A549 (cell line): ENCODE data around the gene SLPI. TPM values are rescaled to one million over a fixed set of nuclear protein-coding genes. Genes with fewer than 3 reads are reported as not detected.
A peak's percentile ranks its signal among the peaks of the same experiment; 100 is the strongest.

Experiments
- ATAC-seq, 2 experiments: fragments of 200-7000 bp in 1 of 2; fragments of >200 bp in 1 of 2; cut with Nextera tagmentation in 1 of 2; cut with Tn5 transposase in 1 of 2; 3 replicates each; pipeline versions ENCODE4 v1.8.0 to v1.9.1; 2018 to 2020; ENCODE audit warnings: mild to moderate bottlenecking in 1 of 2, moderate library complexity in 1 of 2
- CTCF ChIA-PET: fragments of 300-600 bp; sonication (Branson Sonifier 250); formaldehyde crosslinking; extraction: SDS; loops from one replicate; lab custom pipeline; 2021; ENCODE audit warnings: antibody characterized with exemption, inconsistent platforms; lab: Yijun Ruan, JAX
- POLR2A ChIA-PET: fragments of 350-600 bp; formaldehyde crosslinking; extraction: SDS; loops from one replicate; lab custom pipeline; 2021; ENCODE audit warnings: antibody characterized with exemption, inconsistent platforms; lab: Yijun Ruan, JAX
- DNase-seq, 2 experiments: peaks; one replicate each; pipeline versions ENCODE4 v3.0.0 to v3.0.0-alpha.2; 2011 to 2016; ENCODE audit warnings: low read depth in 1 of 2, low spot score in 1 of 2
- FAIRE-seq: peaks from 2 replicates; lab custom pipeline; 2011; peaks lifted over from hg19 to GRCh38; lab: Jason Lieb, UNC
- H3K27ac ChIP-seq, 2 experiments: fragments of >200 bp; sonication (Bioruptor Twin); formaldehyde crosslinking; 3 replicates each; pipeline ENCODE4 v1.5.1; 2016 to 2017
- H3K4me1 ChIP-seq: fragments of >200 bp; sonication (Bioruptor Twin); formaldehyde crosslinking; 3 replicates; pipeline ENCODE4 v1.6.1; 2016
- H3K4me2 ChIP-seq: fragments of >200 bp; sonication (Bioruptor Twin); formaldehyde crosslinking; 3 replicates; pipeline ENCODE4 v1.6.1; 2016
- H3K4me3 ChIP-seq: fragments of >200 bp; sonication (Bioruptor Twin); formaldehyde crosslinking; 3 replicates; pipeline ENCODE4 v1.5.1; 2016
- H3K9me3 ChIP-seq: fragments of >200 bp; sonication (Bioruptor Twin); formaldehyde crosslinking; 3 replicates; pipeline ENCODE4 v1.6.1; 2016
- BHLHE40 ChIP-seq: IDR thresholded peaks from 2 replicates; pipeline ENCODE4 v1.6.1; 2012; ENCODE audit warnings: low read depth, low read length, inconsistent platforms
- CBX2 ChIP-seq: fragments of 200-600 bp; sonication (generic); IDR thresholded peaks from 2 replicates; pipeline ENCODE4 v1.6.1; 2016; ENCODE audit warnings: low read depth, mild to moderate bottlenecking, borderline replicate concordance
- CHD4 ChIP-seq: fragments of 200-600 bp; sonication (generic); IDR thresholded peaks from 2 replicates; pipeline ENCODE4 v1.6.1; 2016; ENCODE audit warnings: antibody characterized with exemption, mild to moderate bottlenecking, borderline replicate concordance
- EHF ChIP-seq: fragments of 250-450 bp; sonication (Bioruptor Pico); IDR thresholded peaks from 2 replicates; pipeline ENCODE4 v1.5.0; 2020; ENCODE audit warnings: mild to moderate bottlenecking
- EHMT2 ChIP-seq: fragments of 200-600 bp; sonication (generic); IDR thresholded peaks from 2 replicates; pipeline ENCODE4 v1.6.1; 2016; ENCODE audit warnings: antibody characterized with exemption, low read depth, mild to moderate bottlenecking, moderate library complexity
- EP300 ChIP-seq, 2 experiments: fragments of >200 bp; sonication (Bioruptor Twin); formaldehyde crosslinking; IDR thresholded peaks; 2 replicates in 1 of 2; 3 replicates in 1 of 2; pipeline ENCODE4 v1.6.1; 2016 to 2017
- GATA3 ChIP-seq: IDR thresholded peaks from 2 replicates; pipeline ENCODE4 v1.6.1; 2012; ENCODE audit warnings: borderline replicate concordance
- HEYL ChIP-seq: fragments of 250-450 bp; sonication (Bioruptor Pico); IDR thresholded peaks from 2 replicates; pipeline ENCODE4 v1.8.0; 2021; ENCODE audit warnings: mild to moderate bottlenecking, moderate library complexity
- HOXB5 ChIP-seq: fragments of 250-450 bp; sonication (Bioruptor Pico); IDR thresholded peaks from 2 replicates; pipeline ENCODE4 v1.5.0; 2020; ENCODE audit warnings: mild to moderate bottlenecking, moderate library complexity
- JUN ChIP-seq, 2 experiments: fragments of >200 bp; sonication (Bioruptor Twin); formaldehyde crosslinking; IDR thresholded peaks; 2 replicates in 1 of 2; 3 replicates in 1 of 2; pipeline ENCODE4 v1.6.1; 2016 to 2017
- MAFK ChIP-seq: fragments of 450-650 bp; IDR thresholded peaks from 2 replicates; pipeline ENCODE4 v1.6.1; 2014; ENCODE audit not compliant: partially characterized antibody
- PHF8 ChIP-seq: fragments of 200-600 bp; sonication (generic); IDR thresholded peaks from 2 replicates; pipeline ENCODE4 v1.6.1; 2016; ENCODE audit warnings: low read depth, mild to moderate bottlenecking, antibody characterized with exemption, moderate library complexity, borderline replicate concordance
- POLR2A ChIP-seq: IDR thresholded peaks from 2 replicates; pipeline ENCODE4 v1.6.1; 2012; ENCODE audit warnings: mild to moderate bottlenecking, low read length
- RAD21 ChIP-seq, 2 experiments: fragments of >200 bp in 1 of 2; sonication (Bioruptor Twin) in 1 of 2; formaldehyde crosslinking in 1 of 2; IDR thresholded peaks in 1 of 2; conservative IDR thresholded peaks in 1 of 2; 2 replicates in 1 of 2; 3 replicates in 1 of 2; pipeline ENCODE4 v1.6.1; 2012 to 2018; ENCODE audit warnings: inconsistent platforms in 1 of 2
- RARB ChIP-seq: fragments of 250-450 bp; sonication (Bioruptor Pico); IDR thresholded peaks from 2 replicates; pipeline ENCODE4 v1.8.0; 2021; ENCODE audit warnings: mild to moderate bottlenecking, moderate library complexity
- RCOR1 ChIP-seq: fragments of 150-350 bp; IDR thresholded peaks from 2 replicates; pipeline ENCODE4 v1.6.1; 2014; ENCODE audit warnings: antibody characterized with exemption, low read length, low read depth
- SMC3 ChIP-seq: fragments of >200 bp; sonication (Bioruptor Twin); formaldehyde crosslinking; IDR thresholded peaks from 3 replicates; pipeline ENCODE4 v1.6.1; 2018; ENCODE audit warnings: inconsistent platforms
- TFCP2L1 ChIP-seq: fragments of 250-450 bp; sonication (Bioruptor Pico); IDR thresholded peaks from 2 replicates; pipeline ENCODE4 v1.5.0; 2021; ENCODE audit warnings: mild to moderate bottlenecking
- TP53 ChIP-seq: fragments of 250-450 bp; sonication (Bioruptor Pico); IDR thresholded peaks from 2 replicates; pipeline ENCODE4 v1.5.0; 2021; ENCODE audit warnings: mild to moderate bottlenecking, moderate library complexity
- WGBS: methylation state at CpG from one replicate; pipeline ENCODE4 v1.1.6; 2017; ENCODE audit errors: missing lambda C conversion rate; 5-methylcytosine and 5-hydroxymethylcytosine counted together
- polyA plus RNA-seq, 4 experiments: library from polyadenylated mRNA; depleted of rRNA in 3 of 4; stranded (reverse); fragments of >200 nt; fragmentation: RNase III in 1 of 4; extraction: RNeasy Plus Mini Kit Qiagen cat#74134 plus additional on column Dnase treatment in 1 of 4; gene quantifications; 2 replicates in 3 of 4; 3 replicates in 1 of 4; pipeline ENCODE4 v1.2.3, GENCODE V29; 2011 to 2017
- TF ChIP-seq, protein P1 (sequence below): IDR thresholded peaks from 2 replicates; pipeline ENCODE4 v1.6.1; 2012
- TF ChIP-seq, protein P2 (sequence below): IDR thresholded peaks from 2 replicates; pipeline ENCODE4 v1.6.1; 2012; ENCODE audit warnings: low read depth, borderline replicate concordance
- TF ChIP-seq, protein P3 (sequence below): fragments of >200 bp; sonication (Bioruptor Twin); formaldehyde crosslinking; IDR thresholded peaks from 2 replicates; pipeline ENCODE4 v1.6.1; 2016
- TF ChIP-seq, protein P4 (sequence below): fragments of 450-650 bp; IDR thresholded peaks from 2 replicates; pipeline ENCODE4 v1.6.1; 2014; ENCODE audit warnings: antibody characterized with exemption

Gene SLPI
- polyA plus RNA-seq, 2 of the 4 experiments (the other 2 are of a cell fraction), result 4.5 to 27.0 TPM

DNA sequence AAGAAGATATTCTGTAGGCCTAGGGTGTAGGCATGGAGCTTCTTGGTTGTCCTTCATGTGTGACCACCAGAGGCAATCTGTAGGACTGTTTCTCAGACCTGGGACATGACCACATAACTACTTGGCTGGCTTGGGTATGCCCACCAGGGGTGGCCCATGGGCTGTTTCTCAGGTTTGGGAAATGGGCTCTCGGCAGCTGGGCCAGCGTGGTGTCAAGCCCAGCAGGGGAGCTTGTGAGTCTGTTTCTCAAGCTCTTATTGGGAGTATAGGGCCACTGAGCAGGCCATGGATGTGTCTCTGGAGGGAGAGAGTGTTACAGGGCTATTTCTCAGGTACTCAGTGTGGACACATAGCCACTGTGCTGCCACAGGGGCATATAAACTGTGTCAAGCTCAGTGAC, 35.7 kb downstream of the SLPI start:
- Histone ChIP-seq H3K4me2 (no peak overlapping the region), H3K4me1 (no peaks in the 10 kb centered on the region), H3K27ac (no peak overlapping the region), H3K4me3 (no peak overlapping the region), H3K9me3 (no peaks in the 10 kb centered on the region; the same call in 2 of the 3 replicates)
- TF ChIP-seq, protein P1, sequence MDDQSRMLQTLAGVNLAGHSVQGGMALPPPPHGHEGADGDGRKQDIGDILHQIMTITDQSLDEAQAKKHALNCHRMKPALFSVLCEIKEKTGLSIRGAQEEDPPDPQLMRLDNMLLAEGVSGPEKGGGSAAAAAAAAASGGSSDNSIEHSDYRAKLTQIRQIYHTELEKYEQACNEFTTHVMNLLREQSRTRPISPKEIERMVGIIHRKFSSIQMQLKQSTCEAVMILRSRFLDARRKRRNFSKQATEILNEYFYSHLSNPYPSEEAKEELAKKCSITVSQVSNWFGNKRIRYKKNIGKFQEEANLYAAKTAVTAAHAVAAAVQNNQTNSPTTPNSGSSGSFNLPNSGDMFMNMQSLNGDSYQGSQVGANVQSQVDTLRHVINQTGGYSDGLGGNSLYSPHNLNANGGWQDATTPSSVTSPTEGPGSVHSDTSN, result no peak
- TF ChIP-seq TFCP2L1 (CRISPR knock-in tag), result no peak
- no peak for TF ChIP-seq GATA3
- TF ChIP-seq SMC3, result no peak
- no peak for TF ChIP-seq HOXB5 (CRISPR knock-in tag)
- FAIRE-seq (no peak), ATAC-seq (0 out of 6 replicates have a peak, but pooled peaks of 1 of the 2 experiments have one; percentile 24), DNase-seq (no peak)
- ChIA-PET CTCF (interaction anchor here (1.0 to 1.2 kb wide), 2 partner anchors 72 to 207 kb away, joined by 3 to 4 read pairs; no protein-coding TSS in a partner anchor), POLR2A (no interaction called here)
- 46% methylated on average over 2 of the region's 2 CpGs for WGBS

DNA sequence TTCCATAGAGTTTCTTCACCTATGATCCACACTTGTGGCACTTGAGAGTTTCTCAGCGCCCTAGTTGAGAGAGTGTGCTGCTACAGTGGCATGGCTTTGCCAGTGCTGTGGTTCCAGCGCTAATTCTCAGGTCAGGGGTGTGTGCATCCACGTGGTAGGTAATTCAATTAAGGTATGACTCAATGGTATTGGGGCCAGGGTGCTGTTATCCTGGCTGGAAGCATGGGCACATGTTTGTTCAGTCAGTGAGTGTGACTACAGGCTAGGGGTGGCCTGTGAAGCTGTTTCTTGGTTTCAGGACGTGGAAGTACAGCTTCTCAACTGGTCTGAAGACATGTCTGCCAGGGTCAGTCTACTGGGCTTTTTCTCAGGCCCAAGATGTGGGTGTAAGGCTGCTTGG, 36.2 kb downstream of the SLPI start:
- 8% methylated on average over 4 of the region's 4 CpGs for WGBS
- TF ChIP-seq, protein P1, result no peak
- TF ChIP-seq EHF (no peak), BHLHE40 (no peak), RCOR1 (no peak), HOXB5 (CRISPR knock-in tag) (no peak), CBX2 (no peak), CHD4 (no peak), JUN (IDR thresholded peaks at IDR 0.05) (no peak), RAD21 (conservative IDR thresholded peaks at IDR 0.05 in 1 of 2, IDR thresholded peaks at IDR 0.05 in 1 of 2) (no peak), EP300 (IDR thresholded peaks at IDR 0.05) (no peak), EHMT2 (no peak), PHF8 (no peak), RARB (no peak), HEYL (no peak), POLR2A (no peak)
- TF ChIP-seq, protein P2, sequence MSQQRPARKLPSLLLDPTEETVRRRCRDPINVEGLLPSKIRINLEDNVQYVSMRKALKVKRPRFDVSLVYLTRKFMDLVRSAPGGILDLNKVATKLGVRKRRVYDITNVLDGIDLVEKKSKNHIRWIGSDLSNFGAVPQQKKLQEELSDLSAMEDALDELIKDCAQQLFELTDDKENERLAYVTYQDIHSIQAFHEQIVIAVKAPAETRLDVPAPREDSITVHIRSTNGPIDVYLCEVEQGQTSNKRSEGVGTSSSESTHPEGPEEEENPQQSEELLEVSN, result no peak
- TF ChIP-seq, protein P3, sequence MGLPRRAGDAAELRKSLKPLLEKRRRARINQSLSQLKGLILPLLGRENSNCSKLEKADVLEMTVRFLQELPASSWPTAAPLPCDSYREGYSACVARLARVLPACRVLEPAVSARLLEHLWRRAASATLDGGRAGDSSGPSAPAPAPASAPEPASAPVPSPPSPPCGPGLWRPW, result no peak
- TF ChIP-seq, protein P4, sequence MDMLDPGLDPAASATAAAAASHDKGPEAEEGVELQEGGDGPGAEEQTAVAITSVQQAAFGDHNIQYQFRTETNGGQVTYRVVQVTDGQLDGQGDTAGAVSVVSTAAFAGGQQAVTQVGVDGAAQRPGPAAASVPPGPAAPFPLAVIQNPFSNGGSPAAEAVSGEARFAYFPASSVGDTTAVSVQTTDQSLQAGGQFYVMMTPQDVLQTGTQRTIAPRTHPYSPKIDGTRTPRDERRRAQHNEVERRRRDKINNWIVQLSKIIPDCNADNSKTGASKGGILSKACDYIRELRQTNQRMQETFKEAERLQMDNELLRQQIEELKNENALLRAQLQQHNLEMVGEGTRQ, result no peak
- FAIRE-seq (no peak), DNase-seq (no peak), ATAC-seq (no peak; a peak in 1 of 6 replicates)
- no peaks in the 10 kb centered on the region for H3K4me1 ChIP-seq
- no peak overlapping the region for H3K27ac ChIP-seq
- ChIA-PET POLR2A (no interaction called here), CTCF (interaction anchor here (1.2 kb wide), 1 partner anchor 73 kb away, joined by 4 read pairs; no protein-coding TSS in a partner anchor)
- H3K4me3 ChIP-seq, result no peak overlapping the region
- H3K9me3 ChIP-seq, result no peaks in the 10 kb centered on the region; the same call in 2 of the 3 replicates
- no peak overlapping the region for H3K4me2 ChIP-seq

DNA sequence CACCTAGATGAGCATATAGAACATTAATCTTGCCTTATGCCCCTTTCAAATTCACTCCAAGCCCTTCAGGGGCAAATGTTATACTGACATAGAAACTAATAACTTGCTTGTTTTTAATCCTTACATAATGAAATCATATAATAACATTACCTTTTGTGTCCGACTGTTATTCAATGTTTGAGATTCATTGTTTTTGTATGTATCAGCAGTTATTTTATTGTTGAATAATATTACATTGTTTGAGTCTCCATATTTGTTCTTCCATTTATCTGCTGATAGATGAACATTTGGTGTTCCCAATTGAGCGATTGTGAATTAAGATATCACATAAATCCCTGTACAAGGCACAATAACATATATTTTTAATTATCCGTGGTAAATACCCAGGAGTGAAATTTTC, 41.5 kb downstream of the SLPI start:
- POLR2A ChIA-PET, result no interaction called here
- ATAC-seq, result no peak

More for the DNA sequence above, 41.5 kb downstream of the SLPI start:
- DNase-seq (no peak), FAIRE-seq (no peak)
- H3K4me3 ChIP-seq, result no peak overlapping the region
- H3K27ac ChIP-seq, result no peak overlapping the region
- H3K4me1 ChIP-seq, result no peaks in the 10 kb centered on the region
- H3K4me2 ChIP-seq, result no peak overlapping the region
- WGBS, result 16% methylated on average over 3 of the region's 3 CpGs
- no peaks in the 10 kb centered on the region for H3K9me3 ChIP-seq
- CTCF ChIA-PET, result no interaction called here
- TF ChIP-seq MAFK (peak; percentile 79), TP53 (CRISPR knock-in tag) (no peak)
